PC-3 (cell line): ENCODE data around the gene POLR2H. TPM values are rescaled to one million over a fixed set of nuclear protein-coding genes. Genes with fewer than 3 reads are reported as not detected.

ENCODE experiments used
- ATAC-seq: fragments of 200-7000 bp; cut with Tn5 transposase; 2 replicates; pipeline ENCODE4 v1.9.1; 2020; ENCODE audit warnings: mild to moderate bottlenecking, moderate library complexity
- BruUV-seq: library from RNA; stranded (reverse); fragments of 400-500 nt; replicated peaks from 2 replicates; lab custom pipeline; 2021; lab: Mats Ljungman, UMichigan
- CTCF ChIA-PET: fragments of 300-600 bp; sonication (Branson Sonifier 250); formaldehyde crosslinking; loops from one replicate; lab custom pipeline; 2022; ENCODE audit warnings: antibody characterized with exemption; lab: Charles Lee
- POLR2A ChIA-PET: fragments of 300-600 bp; sonication (Branson Sonifier 250); formaldehyde crosslinking; loops from one replicate; lab custom pipeline; 2022; ENCODE audit warnings: antibody characterized with exemption; ENCODE audit not compliant: unreplicated experiment; lab: Charles Lee
- DNase-seq: peaks from one replicate; pipeline ENCODE4 v3.0.0-alpha.2; 2015
- H2AFZ ChIP-seq: fragments of 300-600 bp; sonication (generic); 2 replicates; pipeline ENCODE4 v1.6.0; 2016; ENCODE audit warnings: antibody characterized with exemption, low read length
- H3F3A ChIP-seq: fragments of 300-600 bp; sonication (generic); one replicate; pipeline ENCODE4 v1.6.0; 2017; ENCODE audit warnings: antibody characterized with exemption, low read length, control low read depth, mild to moderate bottlenecking; ENCODE audit not compliant: unreplicated experiment
- H3K27ac ChIP-seq: fragments of 300-600 bp; sonication (generic); 2 replicates; pipeline ENCODE4 v1.5.1; 2016; ENCODE audit warnings: mild to moderate bottlenecking, low read length
- H3K27me3 ChIP-seq: fragments of 300-600 bp; sonication (generic); 2 replicates; pipeline ENCODE4 v1.6.1; 2016; ENCODE audit warnings: low read length, mixed read lengths
- H3K36me3 ChIP-seq: fragments of 300-600 bp; sonication (generic); 2 replicates; pipeline ENCODE4 v1.6.1; 2016; ENCODE audit warnings: low read depth, mixed run types, low read length, mixed read lengths
- H3K4me1 ChIP-seq: fragments of 300-600 bp; sonication (generic); 2 replicates; pipeline ENCODE4 v1.5.1; 2016; ENCODE audit warnings: low read length; ENCODE audit not compliant: insufficient read depth
- H3K4me2 ChIP-seq: fragments of 300-600 bp; sonication (generic); 2 replicates; pipeline ENCODE4 v1.6.0; 2016; ENCODE audit warnings: low read length
- H3K4me3 ChIP-seq: fragments of 300-600 bp; sonication (generic); 2 replicates; pipeline ENCODE4 v1.5.1; 2016; ENCODE audit warnings: mild to moderate bottlenecking, low read length, mixed read lengths
- H3K79me2 ChIP-seq: fragments of 300-600 bp; sonication (generic); 2 replicates; pipeline ENCODE4 v1.6.1; 2017; ENCODE audit warnings: low read length, mixed read lengths
- H3K9ac ChIP-seq: fragments of 300-600 bp; sonication (generic); 2 replicates; pipeline ENCODE4 v1.6.0; 2016; ENCODE audit warnings: mild to moderate bottlenecking, low read length
- H3K9me2 ChIP-seq: fragments of 300-600 bp; sonication (generic); replicated peaks from 2 replicates; pipeline ENCODE4 v1.6.1; 2016; ENCODE audit warnings: mixed run types, low read length, mixed read lengths
- H3K9me3 ChIP-seq: fragments of 300-600 bp; sonication (generic); 2 replicates; pipeline ENCODE4 v1.6.1; 2016; ENCODE audit warnings: low read length, mixed read lengths
- H4K20me1 ChIP-seq: fragments of 300-600 bp; sonication (generic); 2 replicates; pipeline ENCODE4 v1.6.1; 2016; ENCODE audit warnings: low read length, mixed read lengths
- CTCF ChIP-seq: fragments of 300-600 bp; sonication (generic); conservative IDR thresholded peaks from 2 replicates; pipeline ENCODE4 v1.5.1; 2017; ENCODE audit warnings: antibody characterized with exemption, low read depth, mild to moderate bottlenecking, low read length
- EZH2 ChIP-seq: fragments of 300-600 bp; sonication (generic); IDR thresholded peaks from one replicate; pipeline ENCODE4 v1.6.1; 2017; ENCODE audit warnings: antibody characterized with exemption, mild to moderate bottlenecking, low read length; ENCODE audit not compliant: unreplicated experiment
- EZH2phosphoT487 ChIP-seq: fragments of 300-600 bp; sonication (generic); IDR thresholded peaks from 2 replicates; pipeline ENCODE4 v1.6.1; 2018; ENCODE audit warnings: mild to moderate bottlenecking, antibody characterized with exemption, low read length, borderline replicate concordance
- intact Hi-C: fragments of 100-400 bp; cut with micrococcal nuclease; formaldehyde crosslinking; loops from 2 replicates; pipeline ENCODE4 v1.9.0; 2023
- total RNA-seq: library from RNA; depleted of rRNA; stranded (reverse); fragments of >200 nt; gene quantifications from 2 replicates; pipeline ENCODE4 v1.2.3, GENCODE V29; 2014

POLR2H gene
- total RNA-seq, 1 experiment from 2014 or later: 193 TPM

- Histone ChIP-seq H3F3A (peaks cover 28% of the 10 kb centered on the region), H3K4me1 (peaks cover 63% of the 10 kb centered on the region), H2AFZ (no peak overlapping the region), H3K9ac (peak overlapping the region; percentile 89), H3K9me3 (no peaks in the 10 kb centered on the region), H3K4me2 (peak overlapping the region; percentile 98), H3K79me2 (peaks cover 34% of the 10 kb centered on the region), H4K20me1 (no peaks in the 10 kb centered on the region), H3K27me3 (no peaks in the 10 kb centered on the region), H3K9me2 (no peaks in the 10 kb centered on the region), H3K4me3 (peak overlapping the region; percentile 71; the same call in 1 of the 2 replicates), H3K27ac (peak overlapping the region; percentile 95), H3K36me3 (peaks cover 36% of the 10 kb centered on the region)
- DNase-seq (no peak), ATAC-seq (no peak)
- no TSS peak for BruUV-seq
- no peak for TF ChIP-seq EZH2
- ChIA-PET CTCF (no interaction called here), POLR2A (no interaction called here)
- intact Hi-C loops: loop anchor here (2.0 kb wide), 1 partner anchor 20 kb away; the partner anchor contains the start of gene EIF4G1
These were observed 26.2 kb upstream of the POLR2H start for GRCh38 chr3:184335291-184335660.

- peaks cover 62% of the 10 kb centered on the region for H3K4me1 ChIP-seq
- ChIA-PET CTCF (no interaction called here), POLR2A (no interaction called here)
- H3K27ac ChIP-seq: peak overlapping the region; percentile 95
- BruUV-seq: no TSS peak
- peak overlapping the region; percentile 71 for H3K4me3 ChIP-seq
- H4K20me1 ChIP-seq: no peaks in the 10 kb centered on the region
- ATAC-seq (peak; percentile 49), DNase-seq (peak; percentile 75)
- peaks cover 28% of the 10 kb centered on the region for H3F3A ChIP-seq
- H3K9ac ChIP-seq: peak overlapping the region; percentile 89
- H3K36me3 ChIP-seq: peaks cover 35% of the 10 kb centered on the region
- no peaks in the 10 kb centered on the region for H3K9me2 ChIP-seq
- H3K9me3 ChIP-seq: no peaks in the 10 kb centered on the region
- TF ChIP-seq EZH2: no peak
- TF ChIP-seq EZH2phosphoT487: no peak
- no peak for TF ChIP-seq CTCF
- 0 out of 2 replicates have a peak overlapping the region, but pooled peaks have one; percentile 13 for H2AFZ ChIP-seq
- no peaks in the 10 kb centered on the region for H3K27me3 ChIP-seq
- H3K4me2 ChIP-seq: peak overlapping the region; percentile 98
- peaks cover 34% of the 10 kb centered on the region for H3K79me2 ChIP-seq
- intact Hi-C loops: loop anchor here (2.0 kb wide), 2 partner anchors 21 to 27 kb away; partner anchors contain the start of gene EIF4G1
These were observed 25.6 kb upstream of the POLR2H start for GRCh38 chr3:184335661-184336546.

DNA sequence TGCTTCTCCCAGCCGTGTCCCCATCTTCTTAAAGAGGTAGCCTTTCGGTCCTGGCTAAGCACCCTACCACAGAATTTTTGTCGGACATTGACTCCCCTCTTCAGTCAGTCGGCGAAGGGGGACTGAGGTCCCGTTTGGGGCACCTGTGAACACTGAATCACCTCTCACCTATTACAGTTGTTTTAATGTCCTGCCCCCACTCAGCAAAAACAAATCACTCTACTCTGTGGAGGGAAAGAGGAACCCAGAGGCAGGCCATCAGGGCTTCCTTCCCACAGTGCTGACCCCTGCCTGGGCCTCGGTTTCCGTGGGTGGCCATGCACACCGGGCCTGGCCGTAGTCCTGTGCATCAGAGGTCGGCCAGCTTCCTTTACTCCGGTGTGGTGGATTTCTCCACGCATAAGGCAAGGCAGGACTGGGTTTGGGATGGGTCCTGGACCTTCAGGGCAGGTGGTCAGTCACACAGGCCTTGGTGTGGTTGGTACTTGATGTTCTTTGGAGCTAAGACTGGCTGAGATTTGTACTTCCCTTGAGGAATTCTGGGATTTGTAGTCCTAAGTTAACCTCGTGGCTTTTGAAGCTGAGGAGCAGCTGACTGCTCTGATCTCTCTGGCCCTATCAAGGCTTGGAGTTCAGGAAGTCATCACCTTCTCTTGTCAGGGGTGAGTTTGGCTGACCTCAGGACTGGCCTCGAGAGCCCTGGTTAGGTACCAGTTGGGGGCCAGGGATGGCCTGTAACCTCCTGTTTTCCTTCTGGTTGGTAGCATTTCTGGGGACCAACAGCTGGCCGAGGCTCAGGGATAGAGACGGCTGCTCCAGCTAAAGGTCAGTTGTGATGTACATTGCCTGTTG lies 24.7 kb upstream of the POLR2H start:
- TSS peak; percentile 17 for BruUV-seq

More for the DNA sequence above, 24.7 kb upstream of the POLR2H start:
- ChIA-PET CTCF (no interaction called here), POLR2A (no interaction called here)
- peak; percentile 48 for DNase-seq
- no peaks in the 10 kb centered on the region for H4K20me1 ChIP-seq
- H3K36me3 ChIP-seq: peaks cover 26% of the 10 kb centered on the region
- H2AFZ ChIP-seq: peak overlapping the region; percentile 13; the same call in 1 of the 2 replicates
- TF ChIP-seq CTCF (no peak), EZH2phosphoT487 (no peak), EZH2 (no peak)
- peaks cover 28% of the 10 kb centered on the region for H3F3A ChIP-seq
- intact Hi-C loops: loop anchor here (2.0 kb wide), 1 partner anchor 26 kb away; no protein-coding TSS in a partner anchor
- peaks cover 34% of the 10 kb centered on the region for H3K79me2 ChIP-seq
- H3K9ac ChIP-seq: peak overlapping the region; percentile 89
- peak overlapping the region; percentile 98 for H3K4me2 ChIP-seq
- no peaks in the 10 kb centered on the region for H3K9me2 ChIP-seq
- H3K27me3 ChIP-seq: no peaks in the 10 kb centered on the region
- H3K9me3 ChIP-seq: no peaks in the 10 kb centered on the region
- H3K27ac ChIP-seq: peak overlapping the region; percentile 95
- peak overlapping the region; percentile 71 for H3K4me3 ChIP-seq
- H3K4me1 ChIP-seq: peaks cover 54% of the 10 kb centered on the region
- ATAC-seq: no peak
